Lower leg skin (tissue), 3 donors: Measurements from ENCODE around the gene TNS3.

ENCODE experiments used
- POLR2A ChIP-seq, 2 donors: fragments of 450-650 bp; IDR thresholded peaks; one replicate each; pipeline ENCODE4 v1.6.1; 2016 to 2017; ENCODE audit warnings: antibody characterized with exemption in 2 of 2, mild to moderate bottlenecking in 1 of 2, moderate library complexity in 1 of 2
- TF ChIP-seq, protein P1 (sequence below), 3 donors: fragments of 450-650 bp; IDR thresholded peaks; one replicate each; pipeline ENCODE4 v1.5.1; 2016; ENCODE audit warnings: antibody characterized with exemption in 3 of 3, mild to moderate bottlenecking in 3 of 3, moderate library complexity in 2 of 3

GRCh38 chr7:47548546-47548945 lies 33.4 kb downstream of the TNS3 start:
- TF ChIP-seq, protein P1, sequence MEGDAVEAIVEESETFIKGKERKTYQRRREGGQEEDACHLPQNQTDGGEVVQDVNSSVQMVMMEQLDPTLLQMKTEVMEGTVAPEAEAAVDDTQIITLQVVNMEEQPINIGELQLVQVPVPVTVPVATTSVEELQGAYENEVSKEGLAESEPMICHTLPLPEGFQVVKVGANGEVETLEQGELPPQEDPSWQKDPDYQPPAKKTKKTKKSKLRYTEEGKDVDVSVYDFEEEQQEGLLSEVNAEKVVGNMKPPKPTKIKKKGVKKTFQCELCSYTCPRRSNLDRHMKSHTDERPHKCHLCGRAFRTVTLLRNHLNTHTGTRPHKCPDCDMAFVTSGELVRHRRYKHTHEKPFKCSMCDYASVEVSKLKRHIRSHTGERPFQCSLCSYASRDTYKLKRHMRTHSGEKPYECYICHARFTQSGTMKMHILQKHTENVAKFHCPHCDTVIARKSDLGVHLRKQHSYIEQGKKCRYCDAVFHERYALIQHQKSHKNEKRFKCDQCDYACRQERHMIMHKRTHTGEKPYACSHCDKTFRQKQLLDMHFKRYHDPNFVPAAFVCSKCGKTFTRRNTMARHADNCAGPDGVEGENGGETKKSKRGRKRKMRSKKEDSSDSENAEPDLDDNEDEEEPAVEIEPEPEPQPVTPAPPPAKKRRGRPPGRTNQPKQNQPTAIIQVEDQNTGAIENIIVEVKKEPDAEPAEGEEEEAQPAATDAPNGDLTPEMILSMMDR (IDR thresholded peaks at IDR 0.05), result no peak
- no peak for TF ChIP-seq POLR2A (IDR thresholded peaks at IDR 0.05)
